Kasumi-1 (cell line): ENCODE results near the gene TMEM131L.
A peak's percentile ranks its signal among the peaks of the same experiment; 100 is the strongest.

Experiments
- DNase-seq, 2 experiments: peaks; one replicate each; lab custom pipeline; 2025; lab: John Stamatoyannopoulos, UW

TMEM131L gene

DNA sequence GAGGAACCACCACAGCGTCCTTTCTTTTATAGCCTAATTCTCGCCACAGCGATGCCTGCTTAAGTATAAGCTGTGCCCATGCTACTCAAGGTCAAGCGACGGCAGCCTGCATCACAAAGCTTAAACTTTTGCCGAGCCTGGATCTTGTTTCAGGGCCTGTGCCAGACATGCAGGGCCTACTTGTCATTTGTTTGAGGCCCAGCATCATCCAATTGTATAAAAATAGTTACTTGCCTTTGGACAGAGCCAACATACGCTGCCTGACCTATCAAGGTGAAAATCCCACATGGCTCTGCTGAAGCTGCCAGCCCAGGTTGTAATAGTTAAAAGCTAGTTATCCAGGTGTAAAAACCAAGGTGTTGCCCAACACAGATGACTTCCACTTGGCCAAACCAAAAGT is 107.1 kb downstream of the TMEM131L start:
- DNase-seq: no peak

- peak; percentile 74 to 80 for DNase-seq
Measured at GRCh38 chr4:153573881-153574802, 108.0 kb downstream of the TMEM131L start.

DNA sequence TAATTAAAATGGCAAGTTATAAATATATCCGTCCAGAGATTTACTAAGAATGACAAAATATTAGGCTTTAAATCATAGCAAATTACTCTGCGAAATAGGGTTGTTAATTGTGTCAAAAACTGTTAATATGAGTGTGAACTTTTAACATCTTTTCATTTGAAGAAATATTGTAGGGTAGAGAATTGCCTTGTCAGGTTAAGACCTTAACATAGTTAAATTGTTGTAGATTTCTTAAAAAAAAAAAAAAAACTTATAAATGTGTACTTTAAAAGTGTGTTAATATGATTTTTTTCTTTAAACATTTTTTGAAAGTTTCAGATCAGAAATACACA is 110.2 kb downstream of the TMEM131L start:
- DNase-seq: no peak

DNA sequence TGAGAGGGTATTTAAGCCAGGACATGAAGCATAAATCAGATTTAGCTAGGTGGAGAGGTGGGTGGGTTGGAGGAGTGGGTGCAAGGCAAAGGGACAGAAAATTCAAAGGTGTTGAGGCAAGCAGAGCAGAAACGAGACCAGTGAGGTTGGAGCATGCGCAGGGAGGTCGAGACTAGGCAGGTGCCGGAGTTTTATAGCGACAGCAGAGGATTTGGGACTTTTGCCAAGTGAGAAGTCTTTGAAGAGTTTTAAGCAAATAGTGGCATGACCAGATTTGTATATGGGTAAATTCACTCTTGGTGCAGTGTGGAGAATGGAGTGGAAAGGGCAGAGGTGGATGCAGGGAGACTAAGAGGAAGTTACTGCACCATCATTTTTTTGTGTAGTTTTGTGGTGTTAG is 110.9 kb downstream of the TMEM131L start:
- no peak for DNase-seq

GRCh38 chr4:153579410-153579809 is 113.2 kb downstream of the TMEM131L start:
- DNase-seq: no peak

DNA sequence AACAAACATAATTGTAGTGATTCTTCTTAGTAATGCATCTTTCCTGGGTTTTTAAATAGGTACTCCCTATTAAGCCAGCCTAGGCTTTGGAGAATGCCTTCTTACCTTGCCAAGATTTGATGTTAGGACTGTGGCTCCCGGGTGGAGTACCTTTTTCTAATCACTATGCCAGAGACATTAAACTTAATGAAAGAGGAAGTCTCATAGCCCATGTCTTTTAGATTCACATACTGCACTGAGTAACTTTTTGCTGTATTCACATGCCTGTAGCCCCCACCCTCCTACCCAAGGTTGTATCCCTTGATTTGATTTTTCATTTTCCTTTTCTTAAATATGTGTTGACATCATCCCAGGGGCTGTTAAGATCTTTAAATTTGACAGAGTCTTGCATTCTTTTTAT is 113.7 kb downstream of the TMEM131L start:
- peak; percentile 16 to 30 for DNase-seq

DNA sequence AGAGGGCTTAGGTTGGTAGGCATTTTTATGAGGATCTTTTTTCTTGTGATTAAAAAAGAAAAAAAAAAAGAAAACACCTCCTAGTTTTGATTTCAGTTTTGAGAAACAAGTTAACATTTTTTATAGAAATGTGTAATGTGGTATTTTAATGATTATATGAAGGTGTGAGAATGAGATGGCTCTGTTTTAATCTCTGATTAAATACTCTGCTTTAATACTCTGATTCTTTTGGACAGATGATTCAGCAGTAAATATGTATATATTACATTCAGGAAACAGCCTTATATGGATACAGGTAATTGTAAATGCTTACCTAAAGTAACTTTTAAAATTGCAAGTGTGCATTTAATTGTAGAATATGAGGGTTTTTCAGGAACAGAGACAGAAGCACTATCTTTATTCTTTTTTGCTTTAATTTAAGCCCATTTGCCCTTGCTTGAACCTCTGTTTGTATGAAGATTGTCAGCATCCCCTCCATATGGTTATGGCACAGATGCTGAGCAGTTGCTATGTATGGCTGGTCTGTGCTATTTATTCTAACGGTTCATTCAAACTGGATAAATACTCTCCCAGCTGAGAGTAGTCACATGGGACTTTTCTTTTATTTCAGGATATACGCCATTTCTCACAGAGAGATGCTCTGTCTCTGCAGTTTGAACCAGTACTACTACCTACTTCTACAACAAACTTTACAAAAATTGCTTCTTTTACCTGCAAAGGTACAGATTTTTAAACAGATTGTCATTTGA is 117.0 kb downstream of the TMEM131L start:
- DNase-seq: no peak

DNA sequence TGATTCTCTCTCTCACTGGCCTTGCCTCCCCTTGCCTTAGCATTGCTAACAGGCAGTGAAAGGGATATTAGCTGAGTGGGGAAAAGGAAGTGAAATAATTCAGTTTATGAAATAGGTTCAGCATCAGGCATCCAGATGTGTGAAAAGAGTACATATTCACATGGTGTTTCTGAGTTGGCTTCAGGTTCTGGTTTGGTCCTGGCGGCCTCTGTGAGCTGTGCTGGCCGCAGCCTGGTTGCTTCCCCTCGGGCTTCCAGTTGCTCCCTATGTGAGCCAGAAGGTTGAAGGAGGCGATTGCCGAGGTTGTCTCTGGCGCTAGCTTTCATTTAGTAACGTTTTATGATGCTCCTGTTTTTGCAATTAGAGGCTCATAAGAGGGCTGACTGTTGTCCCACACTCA is 118.9 kb downstream of the TMEM131L start:
- no peak for DNase-seq

DNA sequence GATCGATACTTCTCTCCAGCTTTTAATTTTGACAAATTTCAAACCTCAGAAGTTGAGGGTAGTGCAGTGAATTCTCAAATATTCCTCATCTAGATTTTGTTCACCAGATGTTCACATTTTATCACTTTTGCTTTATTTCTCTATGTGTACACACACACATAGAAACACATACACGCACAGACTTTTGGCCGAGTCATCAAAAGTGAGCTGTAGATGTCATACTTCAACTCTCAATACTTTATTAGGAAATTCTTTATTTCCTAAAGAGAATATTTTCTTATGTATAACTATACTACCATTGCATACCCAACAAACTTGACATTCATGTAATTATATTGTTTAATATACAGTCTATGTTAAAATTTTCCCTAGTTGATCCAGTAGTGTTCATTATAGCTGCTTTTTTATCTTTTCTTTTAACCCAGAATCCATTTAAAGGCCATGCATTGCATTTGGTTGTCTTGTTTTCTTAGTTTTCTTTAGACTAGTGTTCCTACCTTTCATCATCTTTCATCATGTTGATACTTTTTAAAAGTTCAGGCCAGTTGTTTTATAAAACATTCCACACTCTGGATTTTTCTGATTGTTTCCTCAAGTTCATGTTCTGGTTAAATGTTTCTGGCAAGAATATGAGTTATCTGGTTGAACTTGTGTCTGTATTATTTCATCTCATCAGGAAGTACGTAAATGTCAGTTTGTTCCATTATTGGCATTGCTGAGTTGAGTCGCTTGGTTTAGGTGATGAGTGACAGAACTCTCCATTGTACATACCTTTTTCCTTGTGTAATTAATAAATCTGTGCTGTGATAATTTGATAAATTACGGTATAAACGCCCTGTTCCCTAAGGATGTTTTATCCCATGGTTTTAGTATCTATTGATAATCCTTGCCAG is 123.8 kb downstream of the TMEM131L start:
- no peak for DNase-seq

DNA sequence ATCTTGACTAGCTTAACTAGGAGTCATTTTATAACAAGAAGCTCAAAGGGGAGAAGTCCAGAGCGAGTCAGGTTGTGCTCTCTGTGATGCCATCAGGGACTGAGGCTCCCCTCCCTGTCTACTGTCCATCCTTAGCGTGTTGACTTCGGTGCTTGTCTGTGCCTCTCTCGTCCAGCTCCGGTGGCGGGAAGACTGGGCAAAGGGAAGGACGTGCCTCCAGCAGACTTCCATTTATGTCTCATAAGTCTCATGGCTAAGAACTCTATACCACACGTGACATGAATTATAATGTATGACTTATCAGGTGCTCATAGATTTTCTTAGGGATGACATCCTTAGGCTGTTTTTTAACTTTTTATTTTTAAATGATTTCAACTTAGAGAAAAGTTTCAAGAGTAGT is 125.3 kb downstream of the TMEM131L start:
- DNase-seq: no peak

DNA sequence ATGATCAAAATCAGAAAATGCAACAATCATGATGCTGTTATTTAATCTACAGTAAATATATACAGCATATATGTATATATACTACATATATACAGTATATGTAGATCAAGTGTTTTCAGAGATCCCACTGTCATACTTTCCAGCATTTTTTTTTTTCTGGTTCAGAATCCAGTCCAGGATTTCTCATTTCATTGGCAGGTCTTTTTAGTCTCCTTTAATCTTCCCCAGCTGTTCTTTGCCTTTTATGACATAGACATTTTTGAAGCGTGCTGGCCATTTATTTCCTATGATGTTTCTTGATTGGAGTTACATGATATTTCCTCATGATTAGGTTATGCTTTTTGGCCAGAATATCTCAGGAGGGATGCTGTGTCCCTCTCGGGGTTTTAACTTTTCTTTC is 125.9 kb downstream of the TMEM131L start:
- DNase-seq: no peak

- no peak for DNase-seq
Measured at GRCh38 chr4:153593161-153593560, 127.0 kb downstream of the TMEM131L start.

DNA sequence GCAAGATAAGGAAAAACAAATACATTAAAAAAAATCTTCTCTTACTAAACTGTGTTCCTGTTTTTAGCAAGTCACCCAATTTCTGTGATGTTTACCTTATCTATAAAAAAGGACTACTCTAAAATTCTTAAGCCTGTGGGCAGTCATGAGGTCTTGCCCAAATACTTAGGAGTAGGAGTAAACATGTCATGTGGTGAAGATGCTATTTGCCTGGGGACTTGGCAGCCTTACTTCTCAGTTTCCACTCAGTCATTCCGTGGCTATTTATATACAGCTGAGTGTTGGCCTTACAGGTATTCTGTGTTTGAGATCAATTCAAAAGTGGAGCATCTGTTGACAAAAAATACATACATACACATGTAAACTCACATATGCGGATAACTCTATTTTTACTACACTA is 128.1 kb downstream of the TMEM131L start:
- no peak for DNase-seq

DNA sequence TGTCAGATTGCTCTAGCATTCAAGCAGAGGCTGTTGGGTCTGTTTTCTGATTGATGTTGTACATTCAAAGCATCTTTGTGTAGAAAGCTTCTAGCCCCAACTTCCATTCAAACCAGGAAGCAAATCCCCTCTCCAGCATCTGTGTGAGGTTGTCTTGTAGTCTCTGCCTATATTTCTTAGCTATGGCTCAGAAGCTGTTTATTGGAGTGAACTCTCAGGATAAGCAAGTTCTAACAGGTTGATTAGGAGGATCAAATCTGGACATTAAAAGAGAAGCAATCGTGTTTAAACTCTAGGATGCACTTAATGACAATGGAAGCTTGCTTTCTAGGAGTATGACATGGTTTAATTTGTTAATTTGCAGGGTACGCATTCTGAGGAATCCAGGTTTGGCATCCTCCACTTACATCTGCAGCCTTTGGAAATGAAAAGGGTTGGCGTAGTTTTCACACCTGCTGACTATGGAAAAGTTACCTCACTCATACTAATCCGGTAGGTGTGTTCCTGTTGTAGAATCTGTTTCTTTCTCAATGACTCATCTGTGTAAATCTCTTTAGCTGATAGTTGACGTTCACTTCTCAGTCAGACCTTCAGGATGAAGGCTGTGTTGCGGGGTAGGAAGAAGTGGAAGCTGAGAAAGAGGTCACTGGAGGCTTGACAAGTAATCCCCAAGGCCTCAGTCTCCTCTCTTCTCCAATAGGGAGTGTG is 129.9 kb downstream of the TMEM131L start:
- no peak for DNase-seq

- no peak for DNase-seq
Measured at GRCh38 chr4:153602758-153603157, 136.6 kb downstream of the TMEM131L start.

GRCh38 chr4:153603258-153603657 is 137.1 kb downstream of the TMEM131L start:
- no peak for DNase-seq

- no peak for DNase-seq
Measured at GRCh38 chr4:153603835-153604234, 137.7 kb downstream of the TMEM131L start.

DNA sequence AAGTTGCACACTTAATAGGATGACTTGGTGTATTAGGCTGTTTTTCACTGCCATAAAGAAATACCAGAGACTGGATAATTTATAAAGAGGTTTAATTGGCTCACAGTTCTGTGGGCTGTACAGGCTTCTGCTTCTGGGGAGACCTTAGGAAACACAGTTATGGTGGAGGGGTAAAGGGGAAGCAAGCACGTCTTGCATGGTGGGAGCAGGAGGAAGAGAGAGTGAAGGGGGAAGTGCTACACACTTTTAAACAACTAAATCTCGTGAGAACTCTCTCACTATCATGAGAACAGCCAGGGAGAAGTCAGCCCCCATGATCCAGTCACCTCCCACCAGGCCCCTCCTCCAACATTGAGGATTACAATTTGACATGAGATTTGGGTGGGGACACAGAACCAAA is 142.9 kb downstream of the TMEM131L start:
- DNase-seq: peak; percentile 18 to 26

DNA sequence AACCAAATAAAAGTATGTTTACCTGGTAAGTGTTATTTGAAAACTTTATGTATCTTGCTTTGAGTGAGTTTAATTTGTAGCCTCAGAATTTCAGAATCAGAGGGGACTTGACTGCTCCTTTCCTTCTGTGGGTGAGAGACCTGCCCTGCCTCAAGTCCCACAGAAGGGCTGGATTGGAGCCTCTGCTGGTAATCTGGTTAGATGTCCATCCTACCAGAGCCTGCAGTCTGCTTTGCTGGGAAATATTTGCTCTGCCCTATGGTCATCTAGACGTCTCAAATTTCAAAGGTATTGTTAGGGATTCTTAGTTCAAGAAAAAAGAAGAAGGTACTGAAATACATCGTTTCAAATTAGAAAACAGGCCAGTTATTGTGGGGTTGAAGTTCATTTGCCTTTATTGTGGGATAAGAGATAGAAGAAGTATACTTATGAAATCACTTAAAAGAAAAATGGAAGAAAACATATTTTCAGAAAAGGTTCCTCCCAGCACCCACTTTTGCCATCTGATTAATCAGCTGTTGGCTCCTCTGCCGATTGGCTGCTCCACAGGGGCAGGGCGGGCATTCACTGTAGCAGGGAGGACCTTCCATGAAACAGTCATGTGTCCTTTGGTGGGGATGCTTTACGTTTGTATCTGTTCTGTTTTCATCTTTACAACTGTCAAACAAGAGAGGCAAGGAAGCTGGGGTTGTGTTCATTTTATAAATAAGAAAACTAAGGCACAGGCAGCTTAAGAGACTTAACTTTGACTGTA is 144.6 kb downstream of the TMEM131L start:
- DNase-seq: no peak

GRCh38 chr4:153611679-153612078 is 145.5 kb downstream of the TMEM131L start:
- DNase-seq: no peak

DNA sequence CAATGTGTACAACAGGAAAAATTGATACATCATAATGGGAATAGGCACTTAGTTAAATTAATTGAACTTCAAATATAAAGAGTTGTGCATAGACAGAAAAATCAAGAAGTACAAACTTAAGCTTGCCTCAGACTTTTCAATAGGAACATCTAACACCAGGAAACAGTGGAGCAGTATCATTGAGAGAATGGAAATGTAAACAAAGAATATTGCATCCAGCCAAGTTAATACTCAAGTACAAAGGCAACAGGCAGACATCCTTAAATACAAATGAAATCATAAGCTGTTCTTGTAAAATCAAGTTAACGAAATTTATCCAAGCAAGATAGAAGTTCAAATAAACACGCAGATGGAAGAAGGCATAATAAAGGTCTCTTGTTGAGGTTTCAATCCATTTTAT is 146.7 kb downstream of the TMEM131L start:
- DNase-seq: no peak
